Natural killer cell (primary cell): Measurements from ENCODE around the gene SOX6. TPM values are rescaled to one million over a fixed set of nuclear protein-coding genes. Genes with fewer than 3 reads are reported as not detected.
"Not testable (repeated sequence)": the region's sequence is repeated elsewhere in the genome, so short reads cannot be mapped to it uniquely, and the experiment has no call there.

Experiments
- ATAC-seq, 3 donors: fragments of 150-1000 bp in 2 of 3; fragments of 200-7000 bp in 1 of 3; cut with Tn5 transposase; 1 replicate in 1 of 3; 2 replicates in 2 of 3; pipeline ENCODE4 v1.10.0; 2021; ENCODE audit warnings: mild to moderate bottlenecking in 2 of 3, moderate library complexity in 2 of 3
- DNase-seq, 2 donors: peaks; one replicate each; pipeline versions ENCODE4 v3.0.0 to v3.0.0-alpha.2; 2013 to 2021; ENCODE audit warnings: mixed read lengths in 1 of 2
- H3K27ac ChIP-seq: one replicate; pipeline ENCODE4 v1.5.1; 2013; ENCODE audit warnings: mild to moderate bottlenecking, low read length
- H3K27me3 ChIP-seq: one replicate; pipeline ENCODE4 v1.6.1; 2013; ENCODE audit warnings: low read length; ENCODE audit not compliant: control insufficient read depth, insufficient read depth
- H3K36me3 ChIP-seq: one replicate; pipeline ENCODE4 v1.6.1; 2013; ENCODE audit warnings: low read length; ENCODE audit not compliant: control insufficient read depth, insufficient read depth
- H3K4me1 ChIP-seq: one replicate; pipeline ENCODE4 v1.6.1; 2013; ENCODE audit warnings: low read length; ENCODE audit not compliant: control insufficient read depth, insufficient read depth
- H3K4me3 ChIP-seq: one replicate; pipeline ENCODE4 v1.5.1; 2013; ENCODE audit warnings: low read length
- H3K9me3 ChIP-seq: one replicate; pipeline ENCODE4 v1.6.1; 2013; ENCODE audit warnings: low read length; ENCODE audit not compliant: control insufficient read depth, insufficient read depth
- H3K27ac Mint-ChIP-seq, 2 donors: one replicate each; pipeline ENCODE4 v1.8.0; 2022; ENCODE audit warnings: mild to moderate bottlenecking in 2 of 2, mixed read lengths in 2 of 2, moderate library complexity in 1 of 2
- H3K27me3 Mint-ChIP-seq, 2 donors: one replicate each; pipeline ENCODE4 v1.8.0; 2022; ENCODE audit warnings: low read depth in 2 of 2, mixed read lengths in 2 of 2
- H3K36me3 Mint-ChIP-seq: one replicate; pipeline ENCODE4 v1.8.0; 2022; ENCODE audit warnings: mixed read lengths
- H3K4me1 Mint-ChIP-seq, 2 donors: one replicate each; pipeline ENCODE4 v1.8.0; 2022; ENCODE audit warnings: mixed read lengths in 2 of 2
- H3K4me3 Mint-ChIP-seq: one replicate; pipeline ENCODE4 v1.8.0; 2022; ENCODE audit warnings: mild to moderate bottlenecking, moderate library complexity, mixed read lengths
- H3K9me3 Mint-ChIP-seq, 2 donors: one replicate each; pipeline ENCODE4 v1.8.0; 2022; ENCODE audit warnings: mixed read lengths in 2 of 2
- WGBS: methylation state at CpG from one replicate; pipeline ENCODE4 v1.1.7; 2013; ENCODE audit warnings: missing lambda C conversion rate; ENCODE audit not compliant: insufficient coverage; 5-methylcytosine and 5-hydroxymethylcytosine counted together
- intact Hi-C: fragments of 100-400 bp; cut with micrococcal nuclease; formaldehyde crosslinking; loops from one replicate; pipeline ENCODE4 v1.14.2; 2022
- total RNA-seq, 4 donors: library from RNA; stranded (reverse); fragments of 120-200 nt in 1 of 4; gene quantifications; one replicate each; pipeline versions ENCODE4 v1.2.3 to v1.2.4, GENCODE V29; 2013 to 2022
- TF ChIP-seq, protein P1 (sequence below): fragments of 200-600 bp; IDR thresholded peaks from one replicate; pipeline ENCODE4 v1.8.0; 2022; ENCODE audit warnings: antibody characterized with exemption

The SOX6 gene
- total RNA-seq, 3 donors from 2014 or later (not counting 1 experiment from before 2014, with no cell fraction given), result 0.27 TPM; not detected in 2

DNA sequence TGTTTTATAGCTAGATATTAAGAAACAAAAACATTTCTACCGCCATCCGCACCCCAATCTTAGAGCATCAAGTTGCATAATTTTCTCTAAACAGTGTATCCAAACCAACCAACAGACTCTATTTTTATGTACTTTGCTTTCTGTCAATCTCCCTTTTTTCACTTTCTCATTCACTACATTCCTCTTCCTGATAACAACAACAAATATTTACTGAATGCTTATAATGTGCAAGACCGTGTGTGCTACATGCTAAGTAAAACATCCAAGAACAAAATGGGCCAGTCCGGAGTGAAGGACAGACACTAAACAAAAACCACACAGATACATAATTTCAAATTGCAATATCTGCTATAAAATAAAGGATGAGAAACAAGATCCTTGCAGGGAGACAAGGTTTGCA lies 38.6 kb upstream of the SOX6 start:
- Mint-ChIP-seq H3K36me3 (peaks cover 7% of the 10 kb centered on the region), H3K4me3 (no peak overlapping the region), H3K4me1 (no peaks in the 10 kb centered on the region), H3K27me3 (no peaks in the 10 kb centered on the region), H3K27ac (no peak overlapping the region), H3K9me3 (peaks cover 4 to 6% of the 10 kb centered on the region in 2 donors)
- H3K9me3 ChIP-seq, result no peaks in the 10 kb centered on the region
- no peak overlapping the region for H3K4me3 ChIP-seq
- no peaks in the 10 kb centered on the region for H3K27me3 ChIP-seq
- no peaks in the 10 kb centered on the region for H3K4me1 ChIP-seq
- H3K36me3 ChIP-seq, result no peaks in the 10 kb centered on the region
- no peak overlapping the region for H3K27ac ChIP-seq
- 82% methylated on average over 3 of the region's 4 CpGs for WGBS
- ATAC-seq, result no peak
- intact Hi-C loops, result no loop called here
- TF ChIP-seq, protein P1, sequence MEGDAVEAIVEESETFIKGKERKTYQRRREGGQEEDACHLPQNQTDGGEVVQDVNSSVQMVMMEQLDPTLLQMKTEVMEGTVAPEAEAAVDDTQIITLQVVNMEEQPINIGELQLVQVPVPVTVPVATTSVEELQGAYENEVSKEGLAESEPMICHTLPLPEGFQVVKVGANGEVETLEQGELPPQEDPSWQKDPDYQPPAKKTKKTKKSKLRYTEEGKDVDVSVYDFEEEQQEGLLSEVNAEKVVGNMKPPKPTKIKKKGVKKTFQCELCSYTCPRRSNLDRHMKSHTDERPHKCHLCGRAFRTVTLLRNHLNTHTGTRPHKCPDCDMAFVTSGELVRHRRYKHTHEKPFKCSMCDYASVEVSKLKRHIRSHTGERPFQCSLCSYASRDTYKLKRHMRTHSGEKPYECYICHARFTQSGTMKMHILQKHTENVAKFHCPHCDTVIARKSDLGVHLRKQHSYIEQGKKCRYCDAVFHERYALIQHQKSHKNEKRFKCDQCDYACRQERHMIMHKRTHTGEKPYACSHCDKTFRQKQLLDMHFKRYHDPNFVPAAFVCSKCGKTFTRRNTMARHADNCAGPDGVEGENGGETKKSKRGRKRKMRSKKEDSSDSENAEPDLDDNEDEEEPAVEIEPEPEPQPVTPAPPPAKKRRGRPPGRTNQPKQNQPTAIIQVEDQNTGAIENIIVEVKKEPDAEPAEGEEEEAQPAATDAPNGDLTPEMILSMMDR, result no peak
- DNase-seq, result no peak

DNA sequence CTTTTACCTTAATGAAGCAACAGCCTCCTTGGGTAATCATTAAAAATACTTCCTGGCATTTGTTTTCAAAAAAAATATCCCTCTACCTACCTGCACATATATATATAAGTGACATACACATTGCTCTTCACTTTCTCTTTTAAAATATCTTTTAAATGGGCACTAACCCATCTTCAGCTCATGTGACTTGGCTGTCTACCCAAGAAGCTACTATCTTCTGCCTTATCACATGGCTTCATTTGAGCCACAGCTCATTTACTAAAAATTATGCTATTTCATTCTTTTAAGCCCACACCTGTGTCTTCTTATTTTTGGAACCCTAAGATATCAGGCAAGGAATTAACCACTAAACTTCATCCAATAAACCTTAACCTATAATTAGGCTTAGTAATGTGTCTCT lies 37.0 kb upstream of the SOX6 start:
- Mint-ChIP-seq H3K4me3 (no peak overlapping the region), H3K27ac (no peak overlapping the region), H3K27me3 (no peaks in the 10 kb centered on the region), H3K9me3 (peaks cover 6 to 7% of the 10 kb centered on the region in 2 donors), H3K36me3 (peaks cover 7% of the 10 kb centered on the region), H3K4me1 (no peaks in the 10 kb centered on the region)
- TF ChIP-seq, protein P1, result no peak
- H3K27ac ChIP-seq, result no peak overlapping the region
- H3K4me3 ChIP-seq, result no peak overlapping the region
- no peaks in the 10 kb centered on the region for H3K27me3 ChIP-seq
- H3K36me3 ChIP-seq, result no peaks in the 10 kb centered on the region
- DNase-seq (no peak), ATAC-seq (no peak)
- intact Hi-C loops, result no loop called here
- H3K9me3 ChIP-seq, result no peaks in the 10 kb centered on the region
- no peaks in the 10 kb centered on the region for H3K4me1 ChIP-seq

DNA sequence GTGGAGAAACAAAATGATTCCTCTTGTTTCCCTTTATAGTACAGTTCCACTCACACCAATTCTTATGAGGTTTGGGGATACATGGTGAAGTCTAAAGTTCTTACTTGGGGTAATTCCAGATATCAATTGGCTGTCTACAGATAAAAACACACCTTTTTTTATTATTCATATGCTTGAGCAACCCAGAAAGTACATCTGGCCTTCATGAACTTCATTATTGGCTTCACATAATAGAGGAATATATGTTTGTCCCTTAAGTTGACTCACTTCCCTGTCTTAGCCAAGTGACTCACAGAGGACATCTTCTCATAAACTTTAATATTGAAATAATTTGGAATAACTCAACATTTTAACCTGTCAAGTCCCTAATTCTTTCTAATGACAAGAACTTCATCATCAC lies 36.3 kb upstream of the SOX6 start:
- Mint-ChIP-seq H3K27me3 (no peaks in the 10 kb centered on the region), H3K27ac (no peak overlapping the region), H3K9me3 (peaks cover 6 to 7% of the 10 kb centered on the region in 2 donors), H3K4me1 (no peaks in the 10 kb centered on the region), H3K36me3 (peaks cover 7% of the 10 kb centered on the region), H3K4me3 (no peak overlapping the region)
- no peaks in the 10 kb centered on the region for H3K4me1 ChIP-seq
- no peaks in the 10 kb centered on the region for H3K9me3 ChIP-seq
- TF ChIP-seq, protein P1, result no peak
- H3K27me3 ChIP-seq, result no peaks in the 10 kb centered on the region
- DNase-seq (no peak), ATAC-seq (no peak)
- no peak overlapping the region for H3K27ac ChIP-seq
- H3K4me3 ChIP-seq, result no peak overlapping the region
- intact Hi-C loops, result no loop called here
- H3K36me3 ChIP-seq, result no peaks in the 10 kb centered on the region

DNA sequence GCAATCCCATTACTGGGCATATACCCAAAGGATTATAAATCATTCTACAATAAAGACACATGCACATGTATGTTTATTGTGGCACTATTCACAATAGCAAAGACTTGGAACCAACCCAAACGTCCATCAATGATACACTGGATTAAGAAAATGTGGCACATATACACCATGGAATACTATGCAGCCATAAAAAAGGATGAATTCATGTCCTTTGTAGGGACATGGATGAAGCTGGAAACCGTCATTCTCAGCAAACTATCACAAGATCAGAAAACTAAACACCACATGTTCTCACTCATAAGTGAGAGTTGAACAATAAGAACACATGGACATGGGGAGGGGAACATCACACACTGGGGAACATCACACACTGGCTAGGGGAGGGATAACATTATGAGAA lies 34.5 kb upstream of the SOX6 start:
- H3K27me3 Mint-ChIP-seq, H3K36me3 Mint-ChIP-seq, H3K4me1 Mint-ChIP-seq, H3K4me3 ChIP-seq, H3K4me3 Mint-ChIP-seq, intact Hi-C loops, DNase-seq, H3K27ac Mint-ChIP-seq, H3K36me3 ChIP-seq, H3K27me3 ChIP-seq, H3K27ac ChIP-seq, H3K4me1 ChIP-seq, ATAC-seq, H3K9me3 ChIP-seq, H3K9me3 Mint-ChIP-seq: not testable (repeated sequence)
- no CpG with 5 or more reads among the region's 2 CpGs for WGBS
